ENCODE measurements around the gene CCR6. TPM values are rescaled to one million over a fixed set of nuclear protein-coding genes. Genes with fewer than 3 reads are reported as not detected.

CCR6 gene
- total and polyA plus RNA-seq, 2 experiments from 2014 or later, result 0.70 to 2.0 TPM

DNA sequence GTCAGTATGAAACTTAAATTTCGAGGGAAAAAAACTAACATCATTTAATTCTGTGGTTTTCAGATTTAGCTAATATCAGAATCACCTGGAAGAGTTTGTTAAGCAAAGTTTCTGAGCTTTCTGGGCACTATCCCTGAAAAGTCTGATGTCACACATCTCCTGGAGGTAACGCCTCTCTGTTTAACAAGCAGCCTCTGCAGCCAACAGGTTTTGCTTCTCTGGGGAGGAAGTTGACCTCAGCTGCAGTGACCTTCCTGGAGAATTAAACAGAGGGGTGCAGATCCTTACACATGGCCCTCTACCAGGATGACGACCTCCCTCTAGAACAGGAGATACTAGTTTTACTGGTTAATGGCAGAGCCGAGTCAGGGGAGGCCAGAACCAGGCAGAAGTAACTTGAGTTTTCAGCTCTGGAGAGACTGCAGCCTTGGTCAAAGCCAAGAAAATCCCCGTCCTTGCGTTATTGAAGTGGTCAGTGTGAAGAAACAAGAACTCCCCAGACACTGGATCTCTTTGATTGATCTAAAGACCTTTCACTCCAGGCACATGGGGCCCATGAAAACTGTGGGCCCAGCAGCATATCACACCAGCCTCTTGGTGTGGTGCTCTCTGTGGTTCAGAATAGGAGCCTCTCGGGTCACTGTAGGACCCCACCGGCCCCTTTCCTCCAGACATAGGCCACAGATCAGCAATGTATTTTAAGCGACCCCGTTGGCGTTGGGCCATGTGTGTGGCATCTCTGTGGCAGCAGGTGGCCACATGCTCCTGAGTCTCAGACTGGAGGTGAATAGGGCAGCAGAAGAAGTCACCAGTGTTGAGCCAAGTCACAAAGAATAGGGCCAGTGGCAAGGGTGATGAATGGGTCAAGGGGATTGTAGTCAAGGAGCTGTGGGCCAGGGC lies 33.4 kb upstream of the CCR6 start:
- TF ChIP-seq EZH2 (IDR thresholded peaks at IDR 0.05; ENCODE audit: borderline replicate concordance) (no peak), EZH2phosphoT487 (IDR thresholded peaks at IDR 0.05; ENCODE audit: low read depth, severe bottlenecking, unreplicated experiment) (no peak)
- TF ChIP-seq, protein P1, sequence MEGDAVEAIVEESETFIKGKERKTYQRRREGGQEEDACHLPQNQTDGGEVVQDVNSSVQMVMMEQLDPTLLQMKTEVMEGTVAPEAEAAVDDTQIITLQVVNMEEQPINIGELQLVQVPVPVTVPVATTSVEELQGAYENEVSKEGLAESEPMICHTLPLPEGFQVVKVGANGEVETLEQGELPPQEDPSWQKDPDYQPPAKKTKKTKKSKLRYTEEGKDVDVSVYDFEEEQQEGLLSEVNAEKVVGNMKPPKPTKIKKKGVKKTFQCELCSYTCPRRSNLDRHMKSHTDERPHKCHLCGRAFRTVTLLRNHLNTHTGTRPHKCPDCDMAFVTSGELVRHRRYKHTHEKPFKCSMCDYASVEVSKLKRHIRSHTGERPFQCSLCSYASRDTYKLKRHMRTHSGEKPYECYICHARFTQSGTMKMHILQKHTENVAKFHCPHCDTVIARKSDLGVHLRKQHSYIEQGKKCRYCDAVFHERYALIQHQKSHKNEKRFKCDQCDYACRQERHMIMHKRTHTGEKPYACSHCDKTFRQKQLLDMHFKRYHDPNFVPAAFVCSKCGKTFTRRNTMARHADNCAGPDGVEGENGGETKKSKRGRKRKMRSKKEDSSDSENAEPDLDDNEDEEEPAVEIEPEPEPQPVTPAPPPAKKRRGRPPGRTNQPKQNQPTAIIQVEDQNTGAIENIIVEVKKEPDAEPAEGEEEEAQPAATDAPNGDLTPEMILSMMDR (IDR thresholded peaks at IDR 0.05; ENCODE audit: poor library complexity), result no peak
- Histone ChIP-seq H3K27ac (no peak overlapping the region), H4K20me1 (ENCODE audit: insufficient read depth, poor library complexity, severe bottlenecking) (no peaks in the 10 kb centered on the region), H3K4me2 (no peak overlapping the region), H3K9me2 (replicated peaks; ENCODE audit: insufficient read depth) (no peaks in the 10 kb centered on the region), H3K9me3 (ENCODE audit: low read depth) (no peaks in the 10 kb centered on the region), H3K27me3 (no peaks in the 10 kb centered on the region), H3K4me1 (ENCODE audit: insufficient read depth) (no peaks in the 10 kb centered on the region), H2AFZ (no peak overlapping the region), H3K4me3 (no peak overlapping the region), H3K79me2 (no peaks in the 10 kb centered on the region), H3K36me3 (replicated peaks; ENCODE audit: insufficient read depth, low read depth) (no peaks in the 10 kb centered on the region)
- DNase-seq (ENCODE audit: low spot score), result no peak
- WGBS (ENCODE audit: low lambda C conversion rate, missing lambda C conversion rate), result 90% methylated on average over 11 of the region's 11 CpGs

DNA sequence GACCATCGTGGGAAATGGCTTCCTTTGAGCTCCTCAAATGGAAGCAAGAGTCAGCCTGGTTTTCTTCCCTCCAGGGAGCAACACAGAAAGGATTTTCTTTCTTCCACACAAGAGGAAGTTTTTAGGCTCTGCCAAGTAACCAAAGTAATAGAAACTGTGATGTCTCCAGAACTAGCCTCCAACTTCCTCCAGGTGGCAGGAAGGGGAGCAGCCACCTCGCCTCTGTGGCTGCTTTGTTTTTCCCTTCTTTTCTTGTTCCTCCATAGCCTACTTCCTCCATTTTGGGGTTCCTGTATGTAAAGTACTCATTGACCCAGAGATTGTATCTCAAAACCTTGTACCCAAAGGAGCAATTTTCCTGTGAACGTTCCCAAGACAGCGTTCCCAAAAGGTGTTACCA lies 32.7 kb upstream of the CCR6 start:
- TF ChIP-seq EZH2 (IDR thresholded peaks at IDR 0.05; ENCODE audit: borderline replicate concordance) (no peak), EZH2phosphoT487 (IDR thresholded peaks at IDR 0.05; ENCODE audit: low read depth, severe bottlenecking, unreplicated experiment) (no peak)
- TF ChIP-seq, protein P1 (IDR thresholded peaks at IDR 0.05; ENCODE audit: poor library complexity), result no peak
- Histone ChIP-seq H3K4me1 (ENCODE audit: insufficient read depth) (no peaks in the 10 kb centered on the region), H3K27me3 (no peaks in the 10 kb centered on the region), H3K9me3 (ENCODE audit: low read depth) (no peaks in the 10 kb centered on the region), H3K4me2 (no peak overlapping the region), H3K79me2 (no peaks in the 10 kb centered on the region), H3K4me3 (no peak overlapping the region), H3K9me2 (replicated peaks; ENCODE audit: insufficient read depth) (no peaks in the 10 kb centered on the region), H3K36me3 (replicated peaks; ENCODE audit: insufficient read depth, low read depth) (no peaks in the 10 kb centered on the region), H2AFZ (no peak overlapping the region), H3K27ac (no peak overlapping the region), H4K20me1 (ENCODE audit: insufficient read depth, poor library complexity, severe bottlenecking) (no peaks in the 10 kb centered on the region)
- WGBS (ENCODE audit: low lambda C conversion rate, missing lambda C conversion rate), result 91% methylated on average over 4 of the region's 4 CpGs
- no peak for DNase-seq (ENCODE audit: low spot score)

DNA sequence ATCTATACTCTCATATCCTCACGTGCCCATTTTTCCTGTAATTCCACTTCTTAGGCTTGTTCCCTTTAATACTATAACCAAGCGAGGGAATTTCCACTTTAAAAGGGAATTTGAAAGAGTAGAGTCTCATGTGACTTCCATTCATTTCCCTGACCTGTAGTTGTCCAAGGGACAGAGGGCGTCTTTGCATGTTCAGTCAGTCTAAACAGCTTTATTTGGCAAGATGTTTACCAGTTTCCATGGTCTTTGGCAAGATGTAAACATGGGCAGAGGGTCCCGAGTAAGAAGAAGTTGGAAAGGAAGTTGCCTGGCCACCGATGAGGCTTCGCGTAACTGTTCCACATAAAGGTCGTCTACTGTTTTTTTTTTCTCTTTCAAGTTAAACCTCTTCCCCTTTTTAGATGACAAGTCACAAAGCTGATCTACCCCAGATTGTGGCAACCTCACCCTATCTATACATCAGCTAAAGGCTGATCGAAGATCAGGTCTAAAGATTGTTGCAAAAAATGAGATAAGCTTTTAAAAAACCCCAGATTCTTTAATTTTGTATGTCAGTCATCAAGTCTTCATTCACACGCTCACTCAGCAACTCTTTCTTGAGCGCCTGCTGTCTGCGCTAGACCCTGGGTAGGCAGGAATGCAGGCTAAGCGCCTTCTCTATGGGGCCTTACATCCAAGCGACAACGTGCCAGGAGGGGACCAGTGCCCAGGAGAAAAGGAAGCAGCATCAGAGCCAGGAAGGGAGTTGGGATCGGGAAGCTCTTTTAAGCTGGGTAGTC lies 31.7 kb upstream of the CCR6 start:
- H3K79me2 ChIP-seq, result no peaks in the 10 kb centered on the region
- TF ChIP-seq EZH2phosphoT487 (IDR thresholded peaks at IDR 0.05; ENCODE audit: low read depth, severe bottlenecking, unreplicated experiment) (no peak), EZH2 (IDR thresholded peaks at IDR 0.05; ENCODE audit: borderline replicate concordance) (no peak)
- TF ChIP-seq, protein P1 (IDR thresholded peaks at IDR 0.05; ENCODE audit: poor library complexity), result no peak
- 93% methylated on average over 16 of the region's 16 CpGs for WGBS (ENCODE audit: low lambda C conversion rate, missing lambda C conversion rate)
- no peaks in the 10 kb centered on the region for H3K36me3 ChIP-seq (replicated peaks; ENCODE audit: insufficient read depth, low read depth)
- no peak overlapping the region for H2AFZ ChIP-seq
- no peaks in the 10 kb centered on the region for H3K27me3 ChIP-seq
- H4K20me1 ChIP-seq (ENCODE audit: insufficient read depth, poor library complexity, severe bottlenecking), result no peaks in the 10 kb centered on the region
- no peaks in the 10 kb centered on the region for H3K4me1 ChIP-seq (ENCODE audit: insufficient read depth)
- H3K4me2 ChIP-seq, result no peak overlapping the region
- no peaks in the 10 kb centered on the region for H3K9me2 ChIP-seq (replicated peaks; ENCODE audit: insufficient read depth)
- H3K27ac ChIP-seq, result no peak overlapping the region
- DNase-seq (ENCODE audit: low spot score), result no peak
- no peak overlapping the region for H3K4me3 ChIP-seq
- no peaks in the 10 kb centered on the region for H3K9me3 ChIP-seq (ENCODE audit: low read depth)

All from hepatocyte (in vitro differentiated cells).